Heart right ventricle (tissue), 16 donors: ENCODE data around the gene AGO4. TPM values are rescaled to one million over a fixed set of nuclear protein-coding genes. Genes with fewer than 3 reads are reported as not detected.
"Not testable (repeated sequence)": the region's sequence is repeated elsewhere in the genome, so short reads cannot be mapped to it uniquely, and the experiment has no call there.

ENCODE experiments used
- ATAC-seq, 8 donors: fragments of 200-7000 bp; cut with Tn5 transposase; one replicate each; pipeline ENCODE4 v1.9.1; 2020; ENCODE audit warnings: mild to moderate bottlenecking in 8 of 8, moderate library complexity in 8 of 8, moderate number of reproducible peaks in 1 of 8
- DNase-seq, 2 donors: peaks; one replicate each; pipeline ENCODE4 v3.0.0-alpha.2; 2020
- H3K27ac ChIP-seq, 10 donors: fragments of 200-600 bp; sonication (generic) in 2 of 10; one replicate each; pipeline versions ENCODE4 v1.5.0 to v1.8.0; 2020 to 2022; ENCODE audit warnings: mild to moderate bottlenecking in 3 of 10
- H3K27me3 ChIP-seq, 7 donors: fragments of 200-600 bp; one replicate each; pipeline ENCODE4 v1.8.0; 2021 to 2022; ENCODE audit warnings: mild to moderate bottlenecking in 2 of 7
- H3K36me3 ChIP-seq, 9 donors: fragments of 200-600 bp; sonication (generic) in 1 of 9; one replicate each; pipeline versions ENCODE4 v1.5.0 to v1.8.0; 2020 to 2022; ENCODE audit warnings: mild to moderate bottlenecking in 2 of 9
- H3K4me1 ChIP-seq, 9 donors: fragments of 200-600 bp; sonication (generic) in 1 of 9; one replicate each; pipeline versions ENCODE4 v1.5.0 to v1.8.0; 2020 to 2022; ENCODE audit warnings: mild to moderate bottlenecking in 4 of 9
- H3K4me3 ChIP-seq, 10 donors: fragments of 200-600 bp; sonication (generic) in 2 of 10; one replicate each; pipeline versions ENCODE4 v1.5.0 to v1.8.0; 2020 to 2022; ENCODE audit warnings: mild to moderate bottlenecking in 7 of 10, moderate library complexity in 2 of 10
- H3K9me3 ChIP-seq, 11 donors: fragments of 200-600 bp in 10 of 11; sonication (generic) in 2 of 11; one replicate each; pipeline versions ENCODE4 v1.5.0 to v1.8.0; 2013 to 2022; ENCODE audit warnings: mild to moderate bottlenecking in 2 of 11, control low read depth in 1 of 11, moderate library complexity in 1 of 11
- WGBS, 2 donors: extraction: QIAGEN DNeasy Blood & Tissue Kit; methylation state at CpG; one replicate each; pipeline ENCODE4 v1.1.7; 2013; ENCODE audit warnings: inconsistent platforms in 1 of 2; 5-methylcytosine and 5-hydroxymethylcytosine counted together
- intact Hi-C, 10 donors: fragments of 100-400 bp; cut with DNase I; formaldehyde crosslinking; loops; one replicate each; pipeline versions ENCODE4 v1.11.1 to v1.14.2; 2022
- polyA plus RNA-seq, 2 donors: library from polyadenylated mRNA; stranded (reverse); fragments of 200-250 nt; gene quantifications; one replicate each; pipeline ENCODE4 v1.2.3, GENCODE V29; 2013
- total RNA-seq, 10 donors: library from RNA; stranded (reverse); fragmentation: NEBNext Ultra II Directional in 3 of 10; extraction: Animal tissue kit (Norgen Biotek cat#: 25700) in 3 of 10; gene quantifications; one replicate each; pipeline versions ENCODE4 v1.2.1 to v1.2.4, GENCODE V29; 2021 to 2023
- TF ChIP-seq, protein P1 (sequence below), 9 donors: fragments of 200-600 bp; sonication (generic) in 2 of 9; IDR thresholded peaks; one replicate each; pipeline versions ENCODE4 v1.5.0 to v1.8.0; 2021 to 2022; ENCODE audit warnings: antibody characterized with exemption in 9 of 9, mild to moderate bottlenecking in 5 of 9, moderate library complexity in 1 of 9
- donor health status: Arrhythmogenic right ventricular cardiomyopathy.
- donor health status: ischemic (EF 13 %, LVEDD 7.1; RV severe dilation, severe dysfunction).
- donor health status: healthy with polysubstance abuse.
- donor health status: DM: no; HTN: yes; CAD: no.
- donor health status: DM: no; HTN: no; CAD: no.
- donor health status: ischemic (EF 25% LVEDD 6.9; RV normal size, moderate dysfunction).
- donor health status: ischemic (EF 25% LVEDD 5.7; RV mildly dilated, moderate dysfunction).
- donor health status: healthy.
- donor health status: DM: yes; HTN: yes; CAD: no.
- donor health status: Ischemic cardiomyopathy.
- donor health status: ischemic (EF 35%, LVEDD 5.7; RV mildly dilated, moderate dysfunction).
- donor health status: nonischemic (EF 11% LVEDD 7.7; RV severe dilation, severe dysfunction).
- donor health status: DM: yes; HTN: yes; CAD: no.
- donor health status: PGD.
- donor health status: ischemic (EF 29% LVEDD 5.4; RV normal size, mild dysfunction).
- donor health status: nonischemic (EF 23%, LVEDD 6.1; RV moderate dilation, normal function).

Gene AGO4
- total and polyA plus RNA-seq, 12 donors: 4.1 to 25.1 (median 20.4) TPM

DNA sequence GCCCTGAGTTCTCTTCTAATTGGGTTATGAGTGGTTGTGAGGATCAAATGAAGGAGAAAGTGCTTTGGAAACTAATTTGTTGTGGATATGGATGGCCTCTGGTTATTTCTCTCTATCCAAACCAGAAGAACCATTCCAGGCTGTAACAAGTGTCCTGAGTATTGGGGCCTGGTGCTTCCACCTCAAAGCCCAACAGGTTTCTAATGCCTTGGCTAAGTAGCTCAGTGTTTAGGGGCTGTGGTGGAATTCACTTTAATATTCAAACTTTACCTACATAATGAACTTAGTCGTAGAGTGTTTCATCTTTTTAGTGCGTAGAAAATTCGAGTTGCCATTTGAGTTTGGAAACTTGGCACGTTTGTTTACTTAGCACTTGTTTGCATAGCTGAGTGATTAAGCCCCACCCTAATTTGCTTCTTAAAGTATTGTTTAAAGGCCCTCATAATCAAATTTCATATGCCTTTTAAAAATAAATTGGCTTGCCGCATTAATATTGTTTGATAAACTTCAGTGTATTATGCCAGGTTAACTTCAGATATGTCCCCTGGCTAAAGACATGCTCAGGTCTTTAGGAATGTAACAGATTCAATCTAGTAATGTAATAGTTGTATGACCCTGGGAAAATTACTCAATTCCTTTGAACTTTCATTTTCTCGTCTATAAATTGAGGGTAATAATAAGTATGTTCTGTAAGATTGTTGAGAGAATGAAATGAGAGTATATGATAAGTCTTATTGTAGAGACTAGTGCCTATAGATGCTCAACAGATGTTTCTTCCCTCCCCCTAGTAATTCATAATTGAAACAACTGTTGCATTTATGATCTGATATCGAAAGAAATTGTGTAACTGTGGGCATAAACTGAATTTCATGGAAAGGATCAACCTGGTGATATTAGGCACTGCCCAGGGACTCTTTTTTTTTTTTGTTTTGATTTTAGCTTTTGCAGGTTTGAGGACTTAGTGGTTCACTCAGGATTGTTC is 1.6 kb downstream of the AGO4 start:
- Histone ChIP-seq H3K4me1 (peaks cover 6 to 63% (median 25%) of the 10 kb centered on the region in 9 donors), H3K9me3 (no peaks in the 10 kb centered on the region), H3K27me3 (no peaks in the 10 kb centered on the region), H3K27ac (peak overlapping the region; percentile 85 to 99 (median 96)), H3K36me3 (no peaks in the 10 kb centered on the region), H3K4me3 (peak overlapping the region; percentile 73 to 97 (median 92))
- TF ChIP-seq, protein P1, sequence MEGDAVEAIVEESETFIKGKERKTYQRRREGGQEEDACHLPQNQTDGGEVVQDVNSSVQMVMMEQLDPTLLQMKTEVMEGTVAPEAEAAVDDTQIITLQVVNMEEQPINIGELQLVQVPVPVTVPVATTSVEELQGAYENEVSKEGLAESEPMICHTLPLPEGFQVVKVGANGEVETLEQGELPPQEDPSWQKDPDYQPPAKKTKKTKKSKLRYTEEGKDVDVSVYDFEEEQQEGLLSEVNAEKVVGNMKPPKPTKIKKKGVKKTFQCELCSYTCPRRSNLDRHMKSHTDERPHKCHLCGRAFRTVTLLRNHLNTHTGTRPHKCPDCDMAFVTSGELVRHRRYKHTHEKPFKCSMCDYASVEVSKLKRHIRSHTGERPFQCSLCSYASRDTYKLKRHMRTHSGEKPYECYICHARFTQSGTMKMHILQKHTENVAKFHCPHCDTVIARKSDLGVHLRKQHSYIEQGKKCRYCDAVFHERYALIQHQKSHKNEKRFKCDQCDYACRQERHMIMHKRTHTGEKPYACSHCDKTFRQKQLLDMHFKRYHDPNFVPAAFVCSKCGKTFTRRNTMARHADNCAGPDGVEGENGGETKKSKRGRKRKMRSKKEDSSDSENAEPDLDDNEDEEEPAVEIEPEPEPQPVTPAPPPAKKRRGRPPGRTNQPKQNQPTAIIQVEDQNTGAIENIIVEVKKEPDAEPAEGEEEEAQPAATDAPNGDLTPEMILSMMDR (IDR thresholded peaks at IDR 0.05): no peak
- DNase-seq (no peak), ATAC-seq (peak in 1 of 8 donors; percentile 6)
- WGBS, 2 donors: 46 to 51% methylated on average over 7 of the region's 7 CpGs
- intact Hi-C loops: no loop called here

DNA sequence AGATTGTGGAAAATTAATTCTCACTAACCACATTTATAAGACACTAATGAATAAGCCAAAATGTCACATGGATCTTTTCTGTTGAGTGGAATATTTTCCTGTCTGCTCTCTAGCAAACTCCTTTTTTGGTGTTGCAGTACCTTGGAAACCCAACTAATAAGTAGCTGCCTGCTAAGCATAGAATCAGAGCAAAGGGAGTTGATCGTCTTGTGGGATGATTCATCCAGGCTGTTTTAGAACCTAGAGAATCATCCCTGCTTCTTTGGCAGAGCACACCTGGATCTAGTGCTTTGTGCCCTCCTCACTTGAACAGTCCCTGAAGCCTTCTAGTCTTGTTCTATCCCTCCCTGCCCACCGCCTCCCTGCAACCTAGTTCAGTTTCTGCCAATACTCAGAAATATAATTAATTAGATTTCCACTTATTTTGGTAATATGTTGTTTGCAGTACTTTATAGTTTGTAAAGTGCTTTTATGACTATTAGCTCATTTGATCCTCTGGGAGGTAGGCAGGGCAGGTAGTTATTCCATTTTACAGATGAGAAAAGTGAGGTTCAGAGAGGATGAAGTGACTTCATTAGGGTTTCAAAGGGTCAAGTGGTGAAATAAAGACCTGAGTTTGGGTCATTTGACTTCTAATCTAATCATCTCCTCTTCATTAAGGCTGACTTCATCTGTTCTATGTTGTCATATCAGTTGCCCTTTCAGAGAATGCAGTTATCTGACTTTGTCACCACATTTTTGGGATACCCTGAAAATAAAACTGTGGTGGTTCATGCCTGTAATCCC is 2.5 kb downstream of the AGO4 start:
- TF ChIP-seq, protein P1 (IDR thresholded peaks at IDR 0.05): no peak
- Histone ChIP-seq H3K27me3 (no peaks in the 10 kb centered on the region), H3K27ac (peak overlapping the region in 4 of 10 donors; percentile 5 to 99 (median 73)), H3K4me3 (peak overlapping the region in 4 of 10 donors; percentile 1 to 97 (median 84)), H3K36me3 (peaks cover 0 to 7% (median 0%) of the 10 kb centered on the region in 9 donors), H3K4me1 (peaks cover 6 to 60% (median 28%) of the 10 kb centered on the region in 9 donors), H3K9me3 (no peaks in the 10 kb centered on the region)
- WGBS, 2 donors: 57 to 58% methylated on average over 2 of the region's 2 CpGs
- intact Hi-C loops: no loop called here
- DNase-seq (no peak), ATAC-seq (no peak)

DNA sequence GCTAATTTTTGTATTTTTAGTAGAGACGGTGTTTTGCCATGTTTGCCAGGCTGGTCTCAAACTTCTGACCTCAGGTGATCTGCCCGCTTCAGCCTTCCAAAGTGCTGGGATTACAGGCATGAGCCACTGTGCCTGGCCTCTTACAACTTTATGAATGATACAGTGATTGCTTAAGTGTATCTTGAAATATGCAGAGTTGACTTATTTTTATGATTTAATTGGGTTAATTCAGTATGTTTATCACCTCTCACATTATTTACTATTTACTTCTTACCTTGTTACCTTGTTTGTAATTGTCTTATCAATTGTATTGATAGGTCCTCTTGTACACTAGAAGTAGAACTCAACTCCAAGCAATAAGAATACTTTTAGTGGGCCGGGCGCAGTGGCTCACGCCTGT is 4.9 kb downstream of the AGO4 start:
- 96% methylated on average over 5 of the region's 5 CpGs for WGBS, 2 donors
- H3K9me3 ChIP-seq, H3K4me3 ChIP-seq, H3K27ac ChIP-seq, intact Hi-C loops, H3K27me3 ChIP-seq, DNase-seq, ATAC-seq: not testable (repeated sequence)
- Histone ChIP-seq H3K36me3 (peaks cover 0 to 18% (median 4%) of the 10 kb centered on the region in 9 donors), H3K4me1 (peaks cover 6 to 49% (median 29%) of the 10 kb centered on the region in 9 donors)

DNA sequence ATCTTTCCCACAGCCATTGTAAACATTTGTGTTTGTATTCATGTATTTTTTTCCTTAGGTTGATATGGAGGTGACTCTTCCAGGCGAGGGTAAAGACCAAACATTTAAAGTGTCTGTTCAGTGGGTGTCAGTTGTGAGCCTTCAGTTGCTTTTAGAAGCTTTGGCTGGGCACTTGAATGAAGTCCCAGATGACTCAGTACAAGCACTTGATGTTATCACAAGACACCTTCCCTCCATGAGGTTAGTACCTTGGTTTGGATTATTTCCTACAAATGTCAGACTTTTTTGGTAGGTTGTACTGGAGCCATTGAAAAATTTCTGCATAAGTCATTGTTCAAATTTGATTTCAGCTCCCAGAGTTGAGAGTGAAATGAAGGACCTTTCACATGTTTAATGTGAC is 17.4 kb downstream of the AGO4 start:
- no peaks in the 10 kb centered on the region for H3K27me3 ChIP-seq
- no peak for DNase-seq
- TF ChIP-seq, protein P1 (IDR thresholded peaks at IDR 0.05): no peak
- no peaks in the 10 kb centered on the region for H3K9me3 ChIP-seq
- H3K4me1 ChIP-seq: peaks cover 0 to 5% (median 0%) of the 10 kb centered on the region in 9 donors
- H3K27ac ChIP-seq: no peak overlapping the region
- peak in 1 of 8 donors; percentile 48 for ATAC-seq
- intact Hi-C loops: no loop called here
- H3K36me3 ChIP-seq: peaks cover 0 to 84% (median 38%) of the 10 kb centered on the region in 9 donors
- no peak overlapping the region for H3K4me3 ChIP-seq
- 65 to 70% methylated on average over 1 of the region's 1 CpG for WGBS, 2 donors
